NOMO-1 (cell line): ENCODE data around the gene AFG1L.
"Not testable (repeated sequence)": the region's sequence is repeated elsewhere in the genome, so short reads cannot be mapped to it uniquely, and the experiment has no call there.

Experiments used
- DNase-seq, 2 experiments: peaks; one replicate each; lab custom pipeline; 2025; ENCODE audit not compliant: unreplicated experiment in 2 of 2; lab: John Stamatoyannopoulos, UW

AFG1L gene

DNA sequence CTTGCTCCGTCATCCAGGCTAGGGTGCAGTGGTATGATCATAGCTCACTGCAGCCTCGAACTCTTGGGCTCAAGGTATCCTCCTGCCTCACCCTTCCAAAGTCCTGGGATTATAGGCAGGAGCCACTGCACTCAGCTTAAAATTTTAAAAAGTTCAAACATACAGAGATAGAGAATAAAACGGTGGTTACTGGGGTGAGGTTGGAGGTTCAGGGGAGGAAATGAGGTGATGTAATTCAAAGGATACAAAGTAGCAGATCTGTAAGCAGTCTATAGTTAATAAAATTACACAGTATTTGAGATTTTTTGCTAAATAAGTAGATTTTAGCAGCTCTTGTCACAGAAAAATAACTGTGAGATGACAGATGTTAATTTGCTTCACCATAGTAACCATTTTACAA lies 7.5 kb upstream of the AFG1L start:
- DNase-seq, result no peak

GRCh38 chr6:108288742-108289141 lies 6.1 kb upstream of the AFG1L start:
- no peak for DNase-seq

DNA sequence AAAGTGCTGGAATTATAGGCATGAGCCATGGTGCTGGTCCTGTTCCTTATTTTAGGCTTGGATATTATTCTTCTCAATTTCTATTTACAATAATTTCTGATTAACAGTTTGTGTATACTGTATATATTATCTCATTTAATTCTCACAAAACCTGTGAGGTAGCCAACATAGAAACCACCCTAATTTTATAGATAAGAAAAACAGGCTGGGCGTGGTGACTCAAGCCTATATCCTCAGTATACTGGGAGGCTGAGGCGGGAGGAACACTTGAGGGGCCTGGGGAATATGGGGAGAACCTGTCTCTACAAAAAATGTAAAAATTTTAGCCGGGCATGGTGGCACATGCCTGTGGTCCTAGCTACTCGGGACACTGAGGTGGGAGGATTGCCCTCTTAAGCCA lies 3.8 kb upstream of the AFG1L start:
- no peak for DNase-seq

DNA sequence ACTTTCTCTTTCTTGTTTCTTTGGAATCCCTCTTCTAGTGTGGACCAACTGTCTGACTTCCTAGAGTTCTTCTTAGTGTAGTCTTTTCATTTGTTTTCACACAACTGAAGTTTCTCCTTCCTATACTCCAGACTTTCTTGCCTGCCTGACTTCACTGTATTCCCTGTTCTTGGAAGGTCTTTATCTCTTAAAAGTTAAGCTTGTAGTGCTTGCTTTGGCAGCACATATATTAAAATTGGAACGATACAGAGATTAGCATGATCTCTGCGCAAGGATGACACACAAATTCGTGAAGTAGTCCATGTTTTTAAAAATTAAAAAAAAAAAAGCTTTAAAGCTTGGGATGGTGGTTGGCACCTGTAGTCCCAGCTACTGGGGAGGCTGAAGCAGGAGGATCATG lies 2.3 kb upstream of the AFG1L start:
- not testable (repeated sequence) for DNase-seq

GRCh38 chr6:108293527-108294296 lies 1.1 kb upstream of the AFG1L start:
- DNase-seq, result no peak

GRCh38 chr6:108294297-108294726 lies 542 bp upstream of the AFG1L start:
- no peak for DNase-seq

GRCh38 chr6:108295676-108296075 lies 822 bp downstream of the AFG1L start:
- peak in 1 of 2 experiments; percentile 49 for DNase-seq

- DNase-seq, result no peak
These were observed 7.5 kb downstream of the AFG1L start for GRCh38 chr6:108302386-108302785.

DNA sequence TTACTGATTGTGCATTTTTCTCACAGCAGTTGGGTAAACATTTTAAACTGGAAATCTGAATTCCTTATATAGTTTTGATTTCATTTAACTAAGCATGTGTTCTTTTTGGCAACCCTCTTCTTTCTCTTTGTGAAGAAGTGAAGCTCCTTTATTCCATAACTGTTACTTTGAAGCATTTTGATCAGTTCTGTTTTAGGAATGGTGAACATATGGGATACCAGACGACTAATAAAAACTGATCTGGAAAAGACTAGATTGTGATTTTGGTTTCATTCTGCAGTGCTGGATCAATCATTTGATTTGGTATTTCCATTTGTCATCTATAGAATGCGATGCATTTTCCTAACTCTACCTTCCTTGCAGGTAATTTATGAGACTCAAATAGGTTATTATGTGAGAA lies 9.8 kb downstream of the AFG1L start:
- DNase-seq, result no peak

GRCh38 chr6:108308641-108309040 lies 13.8 kb downstream of the AFG1L start:
- DNase-seq, result not testable (repeated sequence)

DNA sequence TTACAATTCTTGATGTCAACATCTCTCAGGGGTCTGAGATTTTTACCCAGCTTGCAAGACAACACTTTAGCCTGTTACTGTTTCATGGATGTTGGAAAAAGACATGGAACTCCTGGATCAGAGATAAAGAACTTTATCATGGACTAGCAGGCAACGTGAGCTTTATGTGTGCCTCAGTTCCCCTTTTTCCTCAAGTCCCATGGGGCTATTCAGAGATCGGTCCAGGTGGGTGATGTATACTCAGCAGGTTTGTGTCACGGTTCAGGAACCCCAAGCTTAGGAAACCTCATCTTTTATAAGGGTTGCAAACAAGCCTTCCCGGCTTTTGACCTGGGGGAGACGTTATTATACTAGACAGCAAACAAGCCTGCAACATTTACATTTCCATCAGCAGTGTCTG lies 15.0 kb downstream of the AFG1L start:
- DNase-seq, result no peak

- no peak for DNase-seq
These were observed 17.8 kb downstream of the AFG1L start for GRCh38 chr6:108312605-108313004.

- DNase-seq, result no peak
These were observed 26.4 kb downstream of the AFG1L start for GRCh38 chr6:108321253-108321747.

- no peak for DNase-seq
These were observed 27.9 kb downstream of the AFG1L start for GRCh38 chr6:108322728-108323127.

- no peak for DNase-seq
These were observed 29.0 kb downstream of the AFG1L start for GRCh38 chr6:108323710-108324466.

DNA sequence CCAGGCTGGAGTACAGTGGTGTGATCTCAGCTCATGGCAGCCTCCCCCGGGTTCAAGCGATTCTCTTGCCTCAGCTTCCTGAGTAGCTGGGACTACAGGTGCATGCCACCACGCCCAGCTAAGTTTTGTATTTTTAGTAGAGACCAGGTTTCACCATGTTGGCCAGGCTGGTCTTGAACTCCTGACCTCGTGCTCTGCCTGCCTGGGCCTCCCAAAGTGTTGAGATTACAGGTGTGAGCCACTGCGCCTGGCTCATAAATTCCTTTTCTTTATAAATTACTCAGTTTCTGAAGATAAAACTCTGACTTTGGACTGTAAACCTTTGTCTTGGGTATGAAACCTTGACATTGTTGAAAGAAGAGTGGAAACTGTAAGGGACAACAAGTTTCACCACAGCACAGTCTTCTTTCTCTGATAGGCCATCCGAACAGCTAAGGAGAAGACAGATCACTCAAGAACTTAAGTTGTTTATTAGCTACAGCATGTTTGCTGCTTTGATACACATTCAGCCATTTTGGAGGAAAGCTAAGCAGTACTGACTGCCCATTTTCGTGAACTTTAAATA lies 35.4 kb downstream of the AFG1L start:
- not testable (repeated sequence) for DNase-seq

GRCh38 chr6:108330806-108331205 lies 36.0 kb downstream of the AFG1L start:
- no peak for DNase-seq

DNA sequence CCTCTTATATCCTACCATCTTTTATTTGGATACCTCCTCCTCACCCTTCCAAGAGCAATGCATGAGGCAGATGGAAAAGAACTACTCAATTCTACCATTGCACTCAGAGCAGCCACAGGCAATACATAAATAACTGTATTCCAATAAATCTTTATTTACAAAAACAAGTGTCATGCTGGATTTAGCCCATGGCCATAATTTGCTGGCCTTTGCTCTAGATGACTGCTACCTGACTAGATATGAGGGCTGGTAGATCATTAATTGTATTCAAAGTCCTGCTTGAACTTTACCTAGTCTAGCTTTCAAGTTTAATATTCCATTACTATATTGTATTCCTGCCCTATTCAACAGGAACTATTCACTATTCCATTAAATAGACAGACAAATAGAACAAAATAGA lies 37.1 kb downstream of the AFG1L start:
- no peak for DNase-seq

GRCh38 chr6:108336971-108337370 lies 42.1 kb downstream of the AFG1L start:
- DNase-seq, result no peak

GRCh38 chr6:108337721-108338120 lies 42.9 kb downstream of the AFG1L start:
- no peak for DNase-seq

- no peak for DNase-seq
These were observed 46.5 kb downstream of the AFG1L start for GRCh38 chr6:108341372-108341771.

DNA sequence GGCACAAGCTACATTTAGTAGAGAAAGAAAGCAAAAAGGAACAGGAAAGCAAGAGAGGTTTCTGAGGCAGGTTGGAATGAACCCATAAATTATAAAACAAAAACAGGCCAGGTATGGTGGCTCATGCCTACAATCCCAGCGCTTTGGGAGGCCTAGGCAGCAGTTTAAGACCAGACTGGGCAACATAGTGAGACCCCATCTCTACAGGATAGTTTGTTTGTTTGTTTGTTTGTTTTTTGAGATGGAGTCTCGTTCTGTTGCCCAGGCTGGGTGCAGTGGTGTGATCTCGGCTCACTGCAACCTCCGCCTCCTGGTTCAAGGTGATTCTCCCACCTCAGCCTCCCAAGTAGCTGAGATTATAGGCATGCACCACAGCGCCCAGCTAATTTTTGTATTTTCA lies 49.0 kb downstream of the AFG1L start:
- DNase-seq, result no peak
